ENCODE measurements around the gene C3orf20. TPM values are rescaled to one million over a fixed set of nuclear protein-coding genes. Genes with fewer than 3 reads are reported as not detected.

C3orf20 gene
- total and polyA plus RNA-seq, 2 of the 4 experiments (the other 2 are of a cell fraction), result not detected

DNA sequence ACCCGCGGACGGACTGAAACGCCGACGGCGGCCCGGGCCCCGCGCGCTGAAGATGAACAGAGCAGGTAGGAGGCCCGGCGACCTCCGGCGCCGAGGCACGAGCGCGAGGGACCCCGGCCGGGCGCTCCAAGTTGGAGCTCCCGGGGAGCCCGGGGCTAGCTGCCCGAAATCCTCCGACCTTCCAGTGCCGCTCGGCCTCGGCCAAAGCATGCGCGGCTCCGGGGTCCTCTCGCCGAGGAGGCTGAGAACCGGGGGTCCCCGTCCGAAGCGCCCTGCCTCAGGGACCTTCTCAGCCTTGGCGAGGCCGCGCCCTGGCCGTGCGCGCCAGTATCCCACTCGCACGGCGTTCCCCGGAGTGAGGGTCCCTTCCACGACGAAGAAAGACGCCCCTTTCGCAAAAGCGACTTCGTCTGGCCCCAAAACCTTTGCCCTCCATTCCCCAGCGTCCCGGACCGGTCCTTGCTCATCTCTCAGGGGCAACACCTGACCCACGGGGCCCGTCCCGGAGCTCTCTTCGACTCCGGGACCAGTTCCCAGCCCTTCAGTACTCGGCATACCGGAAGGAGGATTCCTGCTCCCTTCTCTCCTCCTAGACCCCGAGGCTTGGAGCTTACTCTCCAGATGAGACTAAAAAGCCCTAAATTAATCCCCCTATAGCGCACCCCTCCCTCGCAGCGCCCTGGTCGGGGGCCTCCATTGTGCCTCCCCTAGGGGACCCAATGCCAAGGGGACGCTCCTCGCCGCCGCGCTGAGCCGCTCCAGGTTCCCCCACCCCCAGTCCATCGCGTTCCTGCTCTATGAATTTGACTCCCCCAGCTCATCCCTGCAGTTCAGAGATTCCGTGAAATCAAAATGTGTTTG is 136.1 kb downstream of the C3orf20 start:
- H2AFZ ChIP-seq (replicated peaks; ENCODE audit: low read length, poor library complexity), result no peak overlapping the region
- no peak overlapping the region for H2BK120ac ChIP-seq (ENCODE audit: low read depth, low read length)
- TF ChIP-seq NFE2L2 (IDR thresholded peaks at IDR 0.05; ENCODE audit: low read depth, low read length) (no peak), SMC3 (IDR thresholded peaks at IDR 0.05; ENCODE audit: low read depth, low read length) (no peak), MXI1 (IDR thresholded peaks at IDR 0.05; ENCODE audit: borderline replicate concordance, low read depth, low read length) (no peak), RAD21 (IDR thresholded peaks at IDR 0.05; ENCODE audit: low read length) (no peak), MAFK (IDR thresholded peaks at IDR 0.05; ENCODE audit: low read depth, low read length) (no peak), CEBPB (IDR thresholded peaks at IDR 0.05; ENCODE audit: low read depth, low read length) (no peak), RFX5 (IDR thresholded peaks at IDR 0.05; ENCODE audit: low read depth, low read length) (no peak), MAZ (IDR thresholded peaks at IDR 0.05; ENCODE audit: borderline replicate concordance, low read depth, low read length) (no peak), RCOR1 (IDR thresholded peaks at IDR 0.05; ENCODE audit: insufficient replicate concordance, low read length) (no peak), FOS (IDR thresholded peaks at IDR 0.05; ENCODE audit: low read depth, low read length) (no peak), CHD1 (IDR thresholded peaks at IDR 0.05; ENCODE audit: low read depth, low read length) (no peak), BHLHE40 (IDR thresholded peaks at IDR 0.05; ENCODE audit: low read depth, low read length) (no peak)
- TF ChIP-seq, protein P1, sequence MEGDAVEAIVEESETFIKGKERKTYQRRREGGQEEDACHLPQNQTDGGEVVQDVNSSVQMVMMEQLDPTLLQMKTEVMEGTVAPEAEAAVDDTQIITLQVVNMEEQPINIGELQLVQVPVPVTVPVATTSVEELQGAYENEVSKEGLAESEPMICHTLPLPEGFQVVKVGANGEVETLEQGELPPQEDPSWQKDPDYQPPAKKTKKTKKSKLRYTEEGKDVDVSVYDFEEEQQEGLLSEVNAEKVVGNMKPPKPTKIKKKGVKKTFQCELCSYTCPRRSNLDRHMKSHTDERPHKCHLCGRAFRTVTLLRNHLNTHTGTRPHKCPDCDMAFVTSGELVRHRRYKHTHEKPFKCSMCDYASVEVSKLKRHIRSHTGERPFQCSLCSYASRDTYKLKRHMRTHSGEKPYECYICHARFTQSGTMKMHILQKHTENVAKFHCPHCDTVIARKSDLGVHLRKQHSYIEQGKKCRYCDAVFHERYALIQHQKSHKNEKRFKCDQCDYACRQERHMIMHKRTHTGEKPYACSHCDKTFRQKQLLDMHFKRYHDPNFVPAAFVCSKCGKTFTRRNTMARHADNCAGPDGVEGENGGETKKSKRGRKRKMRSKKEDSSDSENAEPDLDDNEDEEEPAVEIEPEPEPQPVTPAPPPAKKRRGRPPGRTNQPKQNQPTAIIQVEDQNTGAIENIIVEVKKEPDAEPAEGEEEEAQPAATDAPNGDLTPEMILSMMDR (conservative IDR thresholded peaks at IDR 0.05; ENCODE audit: low read depth, low read length), result no peak
- TF ChIP-seq, protein P2, sequence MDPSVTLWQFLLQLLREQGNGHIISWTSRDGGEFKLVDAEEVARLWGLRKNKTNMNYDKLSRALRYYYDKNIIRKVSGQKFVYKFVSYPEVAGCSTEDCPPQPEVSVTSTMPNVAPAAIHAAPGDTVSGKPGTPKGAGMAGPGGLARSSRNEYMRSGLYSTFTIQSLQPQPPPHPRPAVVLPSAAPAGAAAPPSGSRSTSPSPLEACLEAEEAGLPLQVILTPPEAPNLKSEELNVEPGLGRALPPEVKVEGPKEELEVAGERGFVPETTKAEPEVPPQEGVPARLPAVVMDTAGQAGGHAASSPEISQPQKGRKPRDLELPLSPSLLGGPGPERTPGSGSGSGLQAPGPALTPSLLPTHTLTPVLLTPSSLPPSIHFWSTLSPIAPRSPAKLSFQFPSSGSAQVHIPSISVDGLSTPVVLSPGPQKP (IDR thresholded peaks at IDR 0.05; ENCODE audit: borderline replicate concordance, low read depth, low read length), result no peak
- TF ChIP-seq, protein P3, sequence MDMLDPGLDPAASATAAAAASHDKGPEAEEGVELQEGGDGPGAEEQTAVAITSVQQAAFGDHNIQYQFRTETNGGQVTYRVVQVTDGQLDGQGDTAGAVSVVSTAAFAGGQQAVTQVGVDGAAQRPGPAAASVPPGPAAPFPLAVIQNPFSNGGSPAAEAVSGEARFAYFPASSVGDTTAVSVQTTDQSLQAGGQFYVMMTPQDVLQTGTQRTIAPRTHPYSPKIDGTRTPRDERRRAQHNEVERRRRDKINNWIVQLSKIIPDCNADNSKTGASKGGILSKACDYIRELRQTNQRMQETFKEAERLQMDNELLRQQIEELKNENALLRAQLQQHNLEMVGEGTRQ (IDR thresholded peaks at IDR 0.05; ENCODE audit: low read depth, low read length), result no peak

More for the DNA sequence above, 136.1 kb downstream of the C3orf20 start:
- H3K4me2 ChIP-seq (ENCODE audit: low read depth, low read length), result no peak overlapping the region
- H3K36me3 ChIP-seq (ENCODE audit: control insufficient read depth, insufficient read depth, low read length), result no peaks in the 10 kb centered on the region
- ATAC-seq (ENCODE audit: low read depth) (no peak), DNase-seq (no peak)
- no peaks in the 10 kb centered on the region for H3K9me1 ChIP-seq (ENCODE audit: insufficient read depth, low read length)
- no peaks in the 10 kb centered on the region for H4K20me1 ChIP-seq (ENCODE audit: insufficient read depth, low read length)
- no peak overlapping the region for H3K23ac ChIP-seq (ENCODE audit: low read depth, low read length)
- in situ Hi-C loops (cut with MboI; ENCODE audit: low sequenced_read_pairs) (no loop called here), dilution Hi-C loops (cut with HindIII; ENCODE audit: low sequenced_read_pairs, unreplicated experiment) (no loop called here), intact Hi-C loops (cut with micrococcal nuclease) (no loop called here)
- H4K91ac ChIP-seq (ENCODE audit: insufficient read depth, low read depth, low read length), result no peak overlapping the region
- H2BK20ac ChIP-seq (ENCODE audit: low read depth, low read length), result no peak overlapping the region
- no peaks in the 10 kb centered on the region for H3K79me1 ChIP-seq (ENCODE audit: low read depth in 1 of 2, low read length in 2 of 2)
- BruUV-seq (replicated peaks), result no TSS peak
- no peaks in the 10 kb centered on the region for H3K9me3 ChIP-seq (ENCODE audit: control insufficient read depth, insufficient read depth, low read length)
- H3K27me3 ChIP-seq (ENCODE audit: control insufficient read depth, insufficient read depth, low read length), result peaks cover 38% of the 10 kb centered on the region
- no peak overlapping the region for H2AK5ac ChIP-seq (ENCODE audit: low read depth, low read length)
- H2AK9ac ChIP-seq (replicated peaks; ENCODE audit: low read depth, low read length, poor library complexity), result no peak overlapping the region
- H3K56ac ChIP-seq (ENCODE audit: extremely low read depth, insufficient read depth, low read length), result no peak overlapping the region
- POLR2A ChIA-PET (ENCODE audit: unreplicated experiment), result interaction anchor here (0.6 kb wide), 1 partner anchor 27 kb away, joined by 3 read pairs; no protein-coding TSS in a partner anchor
- CTCF ChIA-PET, result no interaction called here
- WGBS, 2 experiments (ENCODE audit: extremely low coverage in 2 of 2, insufficient read length in 1 of 2), result 3% methylated on average over 32 of the region's 78 CpGs; no CpG with 5 or more reads in 1 of the 2 experiments
- H3K18ac ChIP-seq (ENCODE audit: low read depth, low read length), result no peak overlapping the region
- no peak overlapping the region for H3K9ac ChIP-seq (ENCODE audit: low read depth, low read length)
- H4K8ac ChIP-seq (ENCODE audit: low read depth in 2 of 2, low read length in 2 of 2), result no peak overlapping the region
- H3K4me1 ChIP-seq (ENCODE audit: control insufficient read depth, insufficient read depth, low read length), result no peaks in the 10 kb centered on the region
- no peak overlapping the region for H4K5ac ChIP-seq (ENCODE audit: low read depth, low read length)
- no peak overlapping the region for H3K14ac ChIP-seq (replicated peaks; ENCODE audit: low read depth, low read length)
- H2BK5ac ChIP-seq (ENCODE audit: low read depth, low read length, poor library complexity, severe bottlenecking), result no peak overlapping the region
- H3K4ac ChIP-seq (ENCODE audit: low read depth, low read length), result no peak overlapping the region
- no peak overlapping the region for H3K4me3 ChIP-seq (ENCODE audit: insufficient read depth, low read depth, low read length)
- H2BK15ac ChIP-seq (ENCODE audit: low read depth, low read length), result no peak overlapping the region
- H3K27ac ChIP-seq (ENCODE audit: insufficient read depth, low read length), result no peak overlapping the region
